Kidney capillary endothelial cell (primary cell): ENCODE measurements around the gene CRHR1.
A peak's percentile ranks its signal among the peaks of the same experiment; 100 is the strongest.
"Not testable (repeated sequence)": the region's sequence is repeated elsewhere in the genome, so short reads cannot be mapped to it uniquely, and the experiment has no call there.

Experiments used
- DNase-seq: peaks from one replicate; pipeline ENCODE4 v3.0.0-alpha.2; 2018; ENCODE audit warnings: low spot score

Gene CRHR1

DNA sequence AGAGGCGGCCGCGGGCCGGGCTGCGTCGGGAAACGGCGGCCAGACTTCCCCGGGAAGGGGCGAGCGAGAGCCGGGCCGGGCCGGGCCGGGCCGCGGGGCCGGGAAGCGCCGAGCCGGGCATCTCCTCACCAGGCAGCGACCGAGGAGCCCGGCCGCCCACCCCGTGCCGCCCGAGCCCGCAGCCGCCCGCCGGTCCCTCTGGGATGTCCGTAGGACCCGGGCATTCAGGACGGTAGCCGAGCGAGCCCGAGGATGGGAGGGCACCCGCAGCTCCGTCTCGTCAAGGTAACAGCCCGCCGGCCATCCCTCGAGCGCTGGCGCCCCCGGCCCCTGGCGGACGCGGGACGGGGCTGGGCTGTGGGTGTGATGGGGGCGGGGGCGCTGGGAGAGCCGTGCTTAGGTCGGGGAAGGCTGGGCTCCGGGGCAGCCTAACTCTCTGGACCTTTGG is at the start of gene CRHR1:
Gene CRHR1 (plus strand): TSS at position 28 of the 448 bp plus-strand sequence. CDS start 225 bp downstream, at position 253.
- DNase-seq, result no peak

GRCh38 chr17:45734598-45734997 is 49.5 kb upstream of the CRHR1 start:
- no peak for DNase-seq

DNA sequence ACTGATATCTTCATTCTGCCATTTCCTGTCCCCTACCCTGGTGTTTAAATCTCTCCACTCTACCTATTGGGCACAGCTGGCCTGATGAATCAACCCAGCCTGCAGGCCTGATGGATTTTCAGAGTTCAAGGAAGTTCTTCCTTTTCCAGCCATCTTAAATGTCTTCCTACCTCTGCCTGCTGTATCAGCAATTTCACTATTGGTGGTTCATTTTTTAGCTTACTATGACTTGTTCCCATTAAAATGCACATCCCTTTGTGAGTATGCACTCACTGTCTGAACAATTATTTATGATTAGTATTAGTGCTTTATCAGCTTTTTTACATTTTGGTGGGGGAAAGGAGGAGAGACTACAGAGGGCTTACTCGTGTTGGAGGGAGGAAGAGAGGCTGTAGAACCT is 48.6 kb upstream of the CRHR1 start:
- DNase-seq, result no peak

DNA sequence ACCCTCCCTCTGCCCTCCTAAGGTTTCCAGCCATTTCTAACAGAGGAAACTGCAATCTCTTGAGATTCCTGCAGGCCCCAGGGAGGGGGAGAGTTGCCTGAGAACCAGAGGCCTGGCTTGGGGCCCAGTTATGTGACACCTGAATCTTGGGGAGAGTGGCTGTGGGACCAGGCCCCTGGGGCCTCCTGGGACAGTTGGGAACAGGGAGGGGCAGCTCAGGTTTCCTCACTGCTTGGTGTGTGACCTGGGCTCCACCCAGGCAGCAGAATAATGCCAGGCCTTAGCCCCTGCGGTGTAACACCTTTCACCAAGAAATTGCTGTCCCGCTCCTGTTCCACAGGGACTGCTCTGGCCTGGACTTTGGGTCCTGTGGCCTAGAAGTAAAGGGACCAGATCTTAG is 44.3 kb upstream of the CRHR1 start:
- no peak for DNase-seq

GRCh38 chr17:45740553-45741330 is 43.4 kb upstream of the CRHR1 start:
- peak; percentile 1 for DNase-seq

- DNase-seq, result no peak
These were observed 41.9 kb upstream of the CRHR1 start for GRCh38 chr17:45742251-45742650.

- DNase-seq, result no peak
These were observed 40.3 kb upstream of the CRHR1 start for GRCh38 chr17:45743626-45744326.

DNA sequence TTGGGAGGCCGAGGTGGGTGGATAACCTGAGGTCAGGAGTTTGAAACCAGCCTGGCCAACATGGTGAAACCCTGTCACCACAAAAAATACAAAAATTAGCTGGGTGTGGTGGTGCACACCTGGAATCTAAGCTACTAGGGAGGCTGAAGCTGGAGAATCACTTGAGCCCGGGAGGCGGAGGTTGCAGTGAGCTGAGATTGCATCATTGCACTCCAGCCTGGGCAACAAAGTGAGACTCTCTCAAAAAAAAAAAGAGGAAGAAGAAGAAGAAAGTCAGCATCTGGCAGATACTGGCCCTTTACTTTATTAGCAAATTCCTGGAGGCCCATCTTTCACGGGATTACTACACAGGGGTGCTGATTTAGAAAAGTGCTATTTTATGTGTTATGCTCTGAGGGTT is 39.3 kb upstream of the CRHR1 start:
- not testable (repeated sequence) for DNase-seq

DNA sequence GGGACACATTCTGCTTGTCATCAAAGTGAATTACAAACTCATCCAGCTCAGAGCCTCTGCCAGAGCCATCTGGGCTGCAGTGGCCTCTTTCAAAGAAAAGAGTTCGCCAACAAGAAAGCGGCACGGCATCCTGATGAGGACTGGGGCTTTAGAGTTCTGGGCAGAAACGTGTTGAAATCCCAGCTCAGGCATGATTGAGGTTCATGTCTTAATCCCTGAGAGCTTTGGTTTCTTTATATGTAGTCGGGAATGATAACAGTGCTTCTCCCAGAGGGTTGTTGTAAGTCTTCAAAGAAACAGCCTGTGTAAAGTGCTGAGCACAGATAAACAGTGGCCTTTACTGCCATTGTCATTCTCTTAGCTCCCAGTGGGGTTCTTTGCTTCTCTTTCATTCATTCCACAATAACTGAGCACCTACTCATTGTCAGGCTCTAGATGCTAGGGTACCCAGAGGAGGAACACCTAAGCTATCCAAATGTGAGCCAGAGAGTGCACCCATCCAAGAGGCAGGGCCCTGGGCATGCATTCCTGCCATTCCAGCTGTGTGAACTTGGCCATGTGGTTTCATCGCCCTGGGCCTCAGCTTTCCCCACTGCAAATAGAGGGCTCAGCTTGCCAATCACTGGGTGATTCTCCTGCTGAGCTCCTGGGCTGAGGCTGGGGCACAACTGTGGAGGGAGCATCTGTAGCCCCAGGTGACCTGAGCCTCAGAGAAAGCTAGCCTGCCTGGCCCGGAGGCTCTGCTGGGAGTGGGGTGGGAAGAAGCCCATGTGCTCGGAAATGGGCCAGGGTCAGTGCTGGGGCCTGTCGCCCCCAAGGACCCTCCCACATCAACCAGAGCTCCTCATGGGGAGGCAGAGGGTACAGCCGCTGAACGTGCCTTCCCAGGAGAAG is 38.3 kb upstream of the CRHR1 start:
- no peak for DNase-seq

DNA sequence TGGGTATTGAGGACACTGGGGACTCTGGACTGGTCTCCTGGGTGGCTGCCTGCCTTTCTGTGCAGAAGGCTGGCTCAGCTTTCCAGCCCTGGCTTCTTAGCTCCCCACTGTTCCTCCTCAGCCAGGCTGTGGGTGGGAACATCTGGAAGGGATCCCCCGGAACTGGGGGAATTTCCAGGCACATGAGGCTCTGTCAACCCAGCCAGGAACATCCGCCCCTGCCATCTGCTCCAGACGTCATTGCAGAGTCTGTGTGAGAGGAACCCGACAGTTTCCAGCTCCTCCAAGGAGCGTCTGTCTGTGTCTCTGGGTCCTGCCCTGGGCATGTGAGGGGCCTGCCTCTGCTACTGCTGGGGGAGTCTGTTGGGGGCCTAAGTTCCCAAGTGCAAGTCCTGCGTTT is 36.2 kb upstream of the CRHR1 start:
- DNase-seq, result no peak

- no peak for DNase-seq
These were observed 35.3 kb upstream of the CRHR1 start for GRCh38 chr17:45748731-45749310.

DNA sequence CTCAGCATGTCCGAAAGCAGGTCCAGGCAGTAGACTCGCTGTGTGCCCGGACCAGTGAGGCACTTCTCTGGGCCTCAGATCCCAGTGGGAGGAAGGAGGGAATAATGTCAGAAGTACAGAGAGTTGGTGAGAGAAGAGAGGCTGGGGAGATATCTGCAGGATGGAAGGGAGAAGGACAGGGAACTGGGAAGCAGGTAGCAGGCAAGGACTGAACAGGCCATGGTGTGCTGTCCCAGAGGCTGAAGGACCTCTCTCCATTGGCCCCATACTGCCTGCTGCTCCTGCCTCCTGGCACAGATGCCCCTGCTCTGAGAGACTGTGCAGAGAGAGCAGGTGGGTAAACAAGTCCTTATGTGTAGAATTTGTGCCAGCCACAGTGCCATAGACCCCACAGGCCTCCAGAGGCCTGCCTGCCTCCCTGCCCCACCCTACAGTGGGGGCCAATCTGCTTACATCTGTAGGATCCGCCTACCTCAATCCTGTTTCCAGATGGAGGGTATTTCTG is 34.2 kb upstream of the CRHR1 start:
- DNase-seq, result no peak

- DNase-seq, result no peak
These were observed 33.2 kb upstream of the CRHR1 start for GRCh38 chr17:45750779-45751440.

DNA sequence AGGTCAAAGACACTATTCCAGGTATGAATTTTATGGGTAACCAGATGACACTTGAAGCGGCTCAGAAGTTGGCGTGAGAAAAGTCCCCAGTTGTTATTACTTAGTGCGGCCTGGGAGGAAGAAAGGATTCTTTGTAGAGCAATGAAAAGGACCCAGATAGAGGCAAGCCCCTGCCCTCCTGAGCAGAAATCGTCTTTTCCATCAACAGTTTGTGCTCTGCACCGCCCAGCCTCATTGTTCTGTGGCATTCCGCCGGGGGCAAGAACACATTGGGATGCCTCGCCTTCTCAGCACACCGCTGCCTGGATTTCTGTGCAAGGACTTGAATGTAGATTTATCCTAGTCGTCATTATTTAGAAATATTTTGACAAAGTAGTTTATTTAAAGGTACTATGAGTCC is 32.7 kb upstream of the CRHR1 start:
- DNase-seq, result no peak

DNA sequence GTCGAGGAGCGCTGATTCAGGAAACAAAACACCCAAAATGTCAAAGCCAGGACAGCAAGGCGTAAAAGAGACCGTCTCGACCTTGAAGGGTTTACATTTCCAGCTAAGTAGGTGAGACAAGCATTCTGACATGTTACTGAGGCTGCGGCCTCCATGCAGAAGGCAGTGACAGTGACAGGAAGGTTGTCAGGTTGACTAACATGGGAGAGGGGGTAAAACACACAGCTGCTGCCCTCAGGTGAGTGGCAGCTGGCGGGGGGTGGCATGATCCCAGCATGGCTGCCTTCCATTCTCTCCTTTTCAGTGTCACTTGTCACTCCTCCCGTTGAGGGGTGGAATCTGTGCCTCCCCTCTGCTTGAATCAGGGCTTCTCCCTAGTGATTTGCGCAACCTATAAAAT is 31.9 kb upstream of the CRHR1 start:
- DNase-seq, result no peak

GRCh38 chr17:45753645-45754225 is 30.4 kb upstream of the CRHR1 start:
- DNase-seq, result no peak

- DNase-seq, result no peak
These were observed 29.1 kb upstream of the CRHR1 start for GRCh38 chr17:45755050-45755449.

GRCh38 chr17:45756266-45756991 is 27.7 kb upstream of the CRHR1 start:
- no peak for DNase-seq

DNA sequence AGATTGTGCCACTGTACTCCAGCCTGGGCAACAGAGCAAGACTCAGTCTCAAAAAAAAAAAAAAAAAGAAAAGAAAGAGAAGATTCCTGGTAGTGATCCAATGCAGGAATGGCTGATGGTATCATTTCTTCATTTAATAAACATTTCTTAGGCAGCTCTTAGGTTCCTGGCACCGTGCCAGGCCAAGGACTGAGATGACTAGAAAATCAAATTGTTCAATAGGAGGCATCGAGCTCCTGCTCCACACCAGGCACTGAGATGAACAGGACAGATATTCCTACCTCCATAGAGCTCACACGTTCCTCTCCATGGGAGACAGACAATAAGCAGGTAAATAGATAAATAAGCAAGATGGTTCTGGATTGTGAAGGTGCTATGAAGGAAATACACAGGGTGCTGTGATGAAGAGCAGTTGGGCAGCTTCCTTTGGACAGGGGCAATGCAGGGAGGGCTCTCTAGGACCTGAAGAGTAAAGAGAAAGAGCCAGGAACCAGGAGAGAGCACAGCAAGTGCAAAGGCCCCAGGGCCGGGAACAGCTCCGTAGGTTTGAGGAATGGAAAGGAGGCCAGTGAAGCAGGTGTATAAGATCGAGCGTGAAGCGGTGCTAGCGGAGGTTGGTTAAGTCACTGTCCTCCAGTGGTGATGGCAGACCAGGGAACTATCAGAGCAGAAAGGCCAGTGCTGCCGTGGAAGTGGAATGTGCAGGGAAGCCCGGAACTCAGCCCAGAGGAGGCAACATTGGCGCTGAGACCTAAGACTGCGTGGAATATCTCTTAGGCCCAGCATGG is 26.5 kb upstream of the CRHR1 start:
- no peak for DNase-seq
